GM19025 (cell line): ENCODE results near the gene KRTAP2-1.
"Not testable (repeated sequence)": the region's sequence is repeated elsewhere in the genome, so short reads cannot be mapped to it uniquely, and the experiment has no call there.

Experiments used
- ATAC-seq: cut with Tn5 transposase; IDR thresholded peaks from one replicate; pipeline ENCODE4 v1.9.1; 2021; ENCODE audit warnings: mild to moderate bottlenecking, low read depth, moderate library complexity; ENCODE audit not compliant: unreplicated experiment

Gene KRTAP2-1

GRCh38 chr17:41013606-41014005, 33.5 kb downstream of the KRTAP2-1 start:
- ATAC-seq, result no peak

GRCh38 chr17:41013181-41013580, 33.9 kb downstream of the KRTAP2-1 start:
- no peak for ATAC-seq

- ATAC-seq, result no peak
These were observed 34.6 kb downstream of the KRTAP2-1 start for GRCh38 chr17:41012326-41013120.

- ATAC-seq, result no peak
These were observed 36.7 kb downstream of the KRTAP2-1 start for GRCh38 chr17:41010441-41010840.

GRCh38 chr17:41009936-41010335, 37.2 kb downstream of the KRTAP2-1 start:
- ATAC-seq, result no peak

- ATAC-seq, result no peak
These were observed 37.8 kb downstream of the KRTAP2-1 start for GRCh38 chr17:41009301-41009760.

GRCh38 chr17:41008811-41009210, 38.3 kb downstream of the KRTAP2-1 start, which contains the start of gene KRTAP3-1:
TSS of gene KRTAP3-1 (minus strand) at chr17:41009128. CDS start at chr17:41009074, 54 bp downstream.
- ATAC-seq, result no peak

GRCh38 chr17:41004397-41004796, 42.7 kb downstream of the KRTAP2-1 start:
- ATAC-seq, result no peak

GRCh38 chr17:41003926-41004325, 43.2 kb downstream of the KRTAP2-1 start:
- no peak for ATAC-seq

- no peak for ATAC-seq
These were observed 44.3 kb downstream of the KRTAP2-1 start for GRCh38 chr17:41002814-41003213.

- ATAC-seq, result no peak
These were observed 45.3 kb downstream of the KRTAP2-1 start for GRCh38 chr17:41001795-41002194.

GRCh38 chr17:40999563-40999962, 47.6 kb downstream of the KRTAP2-1 start, which contains the start of gene KRTAP3-2:
TSS of gene KRTAP3-2 (minus strand) at chr17:40999906. CDS start at chr17:40999853, 53 bp downstream.
- ATAC-seq, result not testable (repeated sequence)

- ATAC-seq, result no peak
These were observed 49.8 kb downstream of the KRTAP2-1 start for GRCh38 chr17:40997361-40997760.

GRCh38 chr17:40996829-40997228, 50.3 kb downstream of the KRTAP2-1 start:
- no peak for ATAC-seq
